ENCODE results near the gene NEDD4L.

The NEDD4L gene

GRCh38 chr18:58098706-58099105 lies 54.7 kb downstream of the NEDD4L start:
- no peak for ATAC-seq
- no peak for TF ChIP-seq PPARA (CRISPR knock-in tag; IDR thresholded peaks at IDR 0.05; ENCODE audit: borderline replicate concordance)
- TF ChIP-seq CREB5 (CRISPR knock-in tag; IDR thresholded peaks at IDR 0.05; ENCODE audit: low read depth), result no peak
- TF ChIP-seq ZFP30 (CRISPR knock-in tag; IDR thresholded peaks at IDR 0.05), result no peak
- TF ChIP-seq ZNF565 (CRISPR knock-in tag; conservative IDR thresholded peaks at IDR 0.05; ENCODE audit: low read depth), result no peak
- TF ChIP-seq, protein P1, sequence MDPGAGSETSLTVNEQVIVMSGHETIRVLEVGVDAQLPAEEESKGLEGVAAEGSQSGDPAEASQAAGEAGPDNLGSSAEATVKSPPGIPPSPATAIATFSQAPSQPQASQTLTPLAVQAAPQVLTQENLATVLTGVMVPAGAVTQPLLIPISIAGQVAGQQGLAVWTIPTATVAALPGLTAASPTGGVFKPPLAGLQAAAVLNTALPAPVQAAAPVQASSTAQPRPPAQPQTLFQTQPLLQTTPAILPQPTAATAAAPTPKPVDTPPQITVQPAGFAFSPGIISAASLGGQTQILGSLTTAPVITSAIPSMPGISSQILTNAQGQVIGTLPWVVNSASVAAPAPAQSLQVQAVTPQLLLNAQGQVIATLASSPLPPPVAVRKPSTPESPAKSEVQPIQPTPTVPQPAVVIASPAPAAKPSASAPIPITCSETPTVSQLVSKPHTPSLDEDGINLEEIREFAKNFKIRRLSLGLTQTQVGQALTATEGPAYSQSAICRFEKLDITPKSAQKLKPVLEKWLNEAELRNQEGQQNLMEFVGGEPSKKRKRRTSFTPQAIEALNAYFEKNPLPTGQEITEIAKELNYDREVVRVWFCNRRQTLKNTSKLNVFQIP (CRISPR knock-in tag; IDR thresholded peaks at IDR 0.05; ENCODE audit: borderline replicate concordance, low read depth), result no peak
- TF ChIP-seq ZNF8 (CRISPR knock-in tag; IDR thresholded peaks at IDR 0.05), result no peak
- TF ChIP-seq, protein P2, sequence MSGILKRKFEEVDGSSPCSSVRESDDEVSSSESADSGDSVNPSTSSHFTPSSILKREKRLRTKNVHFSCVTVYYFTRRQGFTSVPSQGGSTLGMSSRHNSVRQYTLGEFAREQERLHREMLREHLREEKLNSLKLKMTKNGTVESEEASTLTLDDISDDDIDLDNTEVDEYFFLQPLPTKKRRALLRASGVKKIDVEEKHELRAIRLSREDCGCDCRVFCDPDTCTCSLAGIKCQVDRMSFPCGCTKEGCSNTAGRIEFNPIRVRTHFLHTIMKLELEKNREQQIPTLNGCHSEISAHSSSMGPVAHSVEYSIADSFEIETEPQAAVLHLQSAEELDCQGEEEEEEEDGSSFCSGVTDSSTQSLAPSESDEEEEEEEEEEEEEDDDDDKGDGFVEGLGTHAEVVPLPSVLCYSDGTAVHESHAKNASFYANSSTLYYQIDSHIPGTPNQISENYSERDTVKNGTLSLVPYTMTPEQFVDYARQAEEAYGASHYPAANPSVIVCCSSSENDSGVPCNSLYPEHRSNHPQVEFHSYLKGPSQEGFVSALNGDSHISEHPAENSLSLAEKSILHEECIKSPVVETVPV (CRISPR knock-in tag; IDR thresholded peaks at IDR 0.05), result no peak
- no peak for TF ChIP-seq ZC3H10 (CRISPR knock-in tag; IDR thresholded peaks at IDR 0.05)
- TF ChIP-seq ISL1 (CRISPR knock-in tag; IDR thresholded peaks at IDR 0.05), result no peak

- ATAC-seq, result no peak
- no peak for TF ChIP-seq CREB5 (CRISPR knock-in tag; IDR thresholded peaks at IDR 0.05; ENCODE audit: low read depth)
- TF ChIP-seq CSDC2 (CRISPR knock-in tag; IDR thresholded peaks at IDR 0.05), result no peak
- TF ChIP-seq PPARA (CRISPR knock-in tag; IDR thresholded peaks at IDR 0.05; ENCODE audit: borderline replicate concordance), result no peak
- TF ChIP-seq, protein P3, sequence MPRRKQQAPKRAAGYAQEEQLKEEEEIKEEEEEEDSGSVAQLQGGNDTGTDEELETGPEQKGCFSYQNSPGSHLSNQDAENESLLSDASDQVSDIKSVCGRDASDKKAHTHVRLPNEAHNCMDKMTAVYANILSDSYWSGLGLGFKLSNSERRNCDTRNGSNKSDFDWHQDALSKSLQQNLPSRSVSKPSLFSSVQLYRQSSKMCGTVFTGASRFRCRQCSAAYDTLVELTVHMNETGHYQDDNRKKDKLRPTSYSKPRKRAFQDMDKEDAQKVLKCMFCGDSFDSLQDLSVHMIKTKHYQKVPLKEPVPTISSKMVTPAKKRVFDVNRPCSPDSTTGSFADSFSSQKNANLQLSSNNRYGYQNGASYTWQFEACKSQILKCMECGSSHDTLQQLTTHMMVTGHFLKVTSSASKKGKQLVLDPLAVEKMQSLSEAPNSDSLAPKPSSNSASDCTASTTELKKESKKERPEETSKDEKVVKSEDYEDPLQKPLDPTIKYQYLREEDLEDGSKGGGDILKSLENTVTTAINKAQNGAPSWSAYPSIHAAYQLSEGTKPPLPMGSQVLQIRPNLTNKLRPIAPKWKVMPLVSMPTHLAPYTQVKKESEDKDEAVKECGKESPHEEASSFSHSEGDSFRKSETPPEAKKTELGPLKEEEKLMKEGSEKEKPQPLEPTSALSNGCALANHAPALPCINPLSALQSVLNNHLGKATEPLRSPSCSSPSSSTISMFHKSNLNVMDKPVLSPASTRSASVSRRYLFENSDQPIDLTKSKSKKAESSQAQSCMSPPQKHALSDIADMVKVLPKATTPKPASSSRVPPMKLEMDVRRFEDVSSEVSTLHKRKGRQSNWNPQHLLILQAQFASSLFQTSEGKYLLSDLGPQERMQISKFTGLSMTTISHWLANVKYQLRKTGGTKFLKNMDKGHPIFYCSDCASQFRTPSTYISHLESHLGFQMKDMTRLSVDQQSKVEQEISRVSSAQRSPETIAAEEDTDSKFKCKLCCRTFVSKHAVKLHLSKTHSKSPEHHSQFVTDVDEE (CRISPR knock-in tag; IDR thresholded peaks at IDR 0.05), result no peak
- no peak for TF ChIP-seq OSR1 (CRISPR knock-in tag; IDR thresholded peaks at IDR 0.05)
- no peak for TF ChIP-seq ZC3H10 (CRISPR knock-in tag; IDR thresholded peaks at IDR 0.05)
- no peak for TF ChIP-seq ZNF565 (CRISPR knock-in tag; conservative IDR thresholded peaks at IDR 0.05; ENCODE audit: low read depth)
- TF ChIP-seq, protein P4, sequence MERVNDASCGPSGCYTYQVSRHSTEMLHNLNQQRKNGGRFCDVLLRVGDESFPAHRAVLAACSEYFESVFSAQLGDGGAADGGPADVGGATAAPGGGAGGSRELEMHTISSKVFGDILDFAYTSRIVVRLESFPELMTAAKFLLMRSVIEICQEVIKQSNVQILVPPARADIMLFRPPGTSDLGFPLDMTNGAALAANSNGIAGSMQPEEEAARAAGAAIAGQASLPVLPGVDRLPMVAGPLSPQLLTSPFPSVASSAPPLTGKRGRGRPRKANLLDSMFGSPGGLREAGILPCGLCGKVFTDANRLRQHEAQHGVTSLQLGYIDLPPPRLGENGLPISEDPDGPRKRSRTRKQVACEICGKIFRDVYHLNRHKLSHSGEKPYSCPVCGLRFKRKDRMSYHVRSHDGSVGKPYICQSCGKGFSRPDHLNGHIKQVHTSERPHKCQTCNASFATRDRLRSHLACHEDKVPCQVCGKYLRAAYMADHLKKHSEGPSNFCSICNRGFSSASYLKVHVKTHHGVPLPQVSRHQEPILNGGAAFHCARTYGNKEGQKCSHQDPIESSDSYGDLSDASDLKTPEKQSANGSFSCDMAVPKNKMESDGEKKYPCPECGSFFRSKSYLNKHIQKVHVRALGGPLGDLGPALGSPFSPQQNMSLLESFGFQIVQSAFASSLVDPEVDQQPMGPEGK (CRISPR knock-in tag; IDR thresholded peaks at IDR 0.05; ENCODE audit: borderline replicate concordance), result no peak
- no peak for TF ChIP-seq ZNF70 (CRISPR knock-in tag; IDR thresholded peaks at IDR 0.05)
- TF ChIP-seq RARB (CRISPR knock-in tag; IDR thresholded peaks at IDR 0.05), result no peak
- TF ChIP-seq ZFP30 (CRISPR knock-in tag; IDR thresholded peaks at IDR 0.05), result no peak
- no peak for TF ChIP-seq BACH2 (CRISPR knock-in tag; IDR thresholded peaks at IDR 0.05; ENCODE audit: borderline replicate concordance)
- no peak for TF ChIP-seq ESRRG (CRISPR knock-in tag; IDR thresholded peaks at IDR 0.05)
- no peak for TF ChIP-seq GLIS3 (CRISPR knock-in tag; IDR thresholded peaks at IDR 0.05)
Observed at GRCh38 chr18:58100154-58100553, 56.1 kb downstream of the NEDD4L start.

GRCh38 chr18:58101291-58101794 lies 57.3 kb downstream of the NEDD4L start:
- no peak for ATAC-seq
- TF ChIP-seq ARNTL (CRISPR knock-in tag; IDR thresholded peaks at IDR 0.05; ENCODE audit: borderline replicate concordance, low read depth), result no peak
- no peak for TF ChIP-seq ZFP30 (CRISPR knock-in tag; IDR thresholded peaks at IDR 0.05)
- TF ChIP-seq RARB (CRISPR knock-in tag; IDR thresholded peaks at IDR 0.05), result no peak
